Iris pigment epithelial cell (primary cell): Measurements from ENCODE around the gene CCDC188.

Source experiments
- DNase-seq: peaks from one replicate; pipeline ENCODE4 v3.0.0-alpha.2; 2011; ENCODE audit warnings: low read depth

Gene CCDC188

DNA sequence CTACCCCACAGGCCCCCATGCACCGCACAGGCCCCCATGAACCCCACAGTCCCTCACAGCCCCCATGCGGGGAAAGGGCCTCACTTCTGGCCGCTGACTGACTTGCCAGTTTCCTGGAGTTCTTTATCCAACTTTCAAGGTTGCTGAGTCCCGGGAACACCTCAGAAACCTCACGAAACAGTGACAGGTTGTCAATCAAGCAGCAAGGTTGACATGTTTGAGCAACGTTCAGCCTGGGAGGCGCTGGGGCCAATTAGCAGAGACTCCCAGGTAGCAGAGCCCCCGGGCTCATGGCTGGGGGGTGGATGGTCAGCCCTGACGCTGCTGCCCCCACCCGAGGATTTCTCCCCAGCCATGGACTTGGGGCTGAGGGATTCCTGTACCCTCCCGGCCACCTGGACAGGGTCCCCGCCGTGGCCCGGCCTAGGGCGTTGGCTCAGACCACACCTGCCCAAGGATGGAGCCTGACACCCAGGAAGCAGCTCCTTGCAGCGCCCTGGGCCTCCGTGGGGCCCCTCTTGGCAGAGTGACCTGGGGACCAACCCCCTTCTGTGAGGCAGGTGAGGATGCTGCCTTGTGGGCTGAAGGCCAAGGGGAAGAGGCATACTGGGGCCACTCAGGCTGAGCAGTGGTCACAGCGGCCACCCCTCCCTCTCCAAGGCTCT, 33.8 kb upstream of the CCDC188 start:
- no peak for DNase-seq

DNA sequence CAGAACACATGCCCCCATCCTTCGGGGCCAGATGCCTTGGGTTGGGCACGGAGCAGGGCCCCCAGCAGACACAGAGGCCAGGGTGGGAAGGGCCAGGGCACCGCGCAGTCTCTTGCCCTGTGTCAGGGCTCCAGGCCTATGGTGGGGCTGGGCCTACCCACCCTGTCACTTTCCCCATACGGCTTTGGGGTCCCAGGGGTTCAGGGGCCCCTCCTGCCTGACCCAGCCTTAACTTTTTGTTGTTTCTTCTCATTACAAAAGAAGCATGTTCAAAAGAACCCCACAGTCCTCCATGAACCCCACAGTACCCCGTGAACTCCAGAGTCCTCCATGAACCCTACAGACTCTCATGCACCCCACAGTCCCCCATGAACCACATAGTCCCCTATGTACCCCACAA, 33.0 kb upstream of the CCDC188 start:
- no peak for DNase-seq

- no peak for DNase-seq
These were observed 32.2 kb upstream of the CCDC188 start for GRCh38 chr22:20183101-20183500.

- DNase-seq = no peak
These were observed 31.5 kb upstream of the CCDC188 start for GRCh38 chr22:20182365-20182764.

- DNase-seq = no peak
These were observed 31.0 kb upstream of the CCDC188 start for GRCh38 chr22:20181884-20182236.

DNA sequence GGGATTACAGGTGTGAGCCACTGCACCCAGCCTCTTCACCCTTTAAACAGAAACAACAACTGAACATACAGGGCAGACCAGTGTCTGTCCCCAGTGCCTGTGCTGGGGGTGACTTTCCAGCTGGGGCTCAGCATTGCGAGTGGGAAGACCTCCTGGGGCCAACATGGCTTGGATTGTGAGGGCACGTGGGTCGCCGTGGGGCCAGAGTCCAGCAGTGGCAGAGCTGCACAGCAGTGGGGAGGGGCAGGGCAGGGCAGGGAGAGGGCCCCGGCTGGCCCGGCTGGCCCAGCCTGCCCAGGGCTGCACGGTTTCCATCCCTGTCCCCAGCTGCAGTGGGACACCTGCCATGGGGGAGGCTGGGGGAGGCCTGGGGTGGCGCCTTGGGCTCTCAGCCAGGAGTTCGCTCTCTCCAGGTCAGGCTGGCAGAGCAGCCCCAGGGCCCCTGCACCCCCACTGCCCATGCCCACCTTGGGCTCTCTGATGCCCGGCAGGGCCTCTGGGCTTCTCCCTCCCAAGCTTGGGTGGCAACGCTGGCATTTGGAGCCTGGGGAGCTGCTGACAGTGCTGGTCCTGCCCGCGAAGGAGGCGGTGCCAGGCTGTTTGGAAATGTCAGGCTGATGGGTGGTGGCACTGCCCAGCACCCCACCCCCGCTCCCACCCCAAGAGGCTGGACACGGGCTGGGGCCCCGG, 30.5 kb upstream of the CCDC188 start:
- no peak for DNase-seq

DNA sequence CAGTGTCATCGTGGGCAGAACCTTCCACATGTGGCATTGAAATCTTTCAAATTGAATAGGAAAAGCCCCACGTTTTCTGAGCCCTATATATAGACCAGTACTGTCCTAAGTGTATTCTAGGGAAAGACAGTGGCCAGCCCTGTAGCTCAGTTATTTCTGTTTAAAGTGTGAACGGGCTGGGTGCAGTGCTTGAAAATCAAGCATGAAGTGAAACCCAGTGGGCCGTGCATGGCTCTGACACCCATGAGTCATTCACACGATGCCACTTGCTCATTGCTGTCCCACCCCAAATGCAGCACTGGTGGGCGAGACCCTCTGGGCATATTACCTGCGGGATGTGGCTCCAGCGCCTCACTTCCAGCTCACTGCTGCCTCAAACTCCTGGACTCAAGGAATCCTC, 29.8 kb upstream of the CCDC188 start:
- no peak for DNase-seq

- no peak for DNase-seq
These were observed 29.4 kb upstream of the CCDC188 start for GRCh38 chr22:20180245-20180630.

- DNase-seq = no peak
These were observed 28.8 kb upstream of the CCDC188 start for GRCh38 chr22:20179455-20180244.

DNA sequence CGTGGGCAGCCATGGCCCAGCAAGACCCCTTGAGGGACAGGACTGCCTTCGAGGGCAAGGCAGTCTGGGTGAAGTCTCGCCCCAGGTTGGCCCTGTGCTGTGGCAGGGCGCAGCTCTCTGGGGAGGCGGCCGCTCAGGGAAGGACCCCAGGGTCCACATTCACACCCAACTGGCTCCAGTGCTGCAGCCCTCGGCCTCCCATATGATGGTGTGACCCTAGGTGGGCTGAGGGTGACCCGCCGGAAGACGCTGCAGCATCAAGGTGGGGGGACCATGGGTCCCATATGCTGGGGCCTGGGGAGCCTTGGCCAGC, 28.0 kb upstream of the CCDC188 start:
- no peak for DNase-seq

DNA sequence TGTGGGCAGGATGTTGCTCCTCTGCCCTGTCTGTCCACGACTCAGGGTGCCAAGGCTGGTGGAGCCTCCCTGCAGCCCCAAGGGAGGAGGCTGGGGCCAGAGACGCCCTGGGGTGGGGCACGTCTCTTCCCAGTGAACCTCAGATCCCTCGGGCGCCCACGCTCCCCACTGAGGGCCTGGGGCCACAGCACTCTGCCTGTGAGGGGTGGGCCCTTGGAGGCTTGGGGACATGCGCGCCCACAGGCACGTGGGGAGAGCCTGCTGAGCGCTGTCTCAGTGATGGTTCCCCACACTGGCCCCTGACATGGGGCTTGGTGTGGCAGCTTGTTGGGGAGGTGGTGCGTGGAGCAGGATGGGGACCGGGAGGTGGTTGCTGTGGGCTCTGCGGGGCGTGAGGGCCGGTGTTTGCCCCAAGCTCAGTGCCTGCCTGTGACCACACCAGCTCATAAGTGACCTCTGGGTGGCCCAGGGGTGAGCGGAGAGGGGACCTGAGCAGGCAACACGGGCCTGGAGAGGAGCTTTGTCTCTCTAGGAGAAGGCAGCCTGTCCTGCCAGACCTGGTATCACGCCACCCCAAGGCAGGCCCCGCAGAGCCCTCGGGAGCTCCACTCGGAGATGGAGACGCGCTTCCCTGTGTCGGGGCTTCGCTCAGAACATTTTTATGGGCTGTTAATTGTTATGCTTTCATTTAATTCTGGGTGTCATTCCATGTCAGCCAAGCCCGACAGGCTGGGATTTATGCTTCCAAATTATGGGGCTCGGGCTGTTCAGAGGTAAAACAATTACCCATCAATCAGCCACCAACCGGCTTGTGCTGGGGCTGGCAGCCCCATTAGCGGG, 27.4 kb upstream of the CCDC188 start:
- DNase-seq = no peak

DNA sequence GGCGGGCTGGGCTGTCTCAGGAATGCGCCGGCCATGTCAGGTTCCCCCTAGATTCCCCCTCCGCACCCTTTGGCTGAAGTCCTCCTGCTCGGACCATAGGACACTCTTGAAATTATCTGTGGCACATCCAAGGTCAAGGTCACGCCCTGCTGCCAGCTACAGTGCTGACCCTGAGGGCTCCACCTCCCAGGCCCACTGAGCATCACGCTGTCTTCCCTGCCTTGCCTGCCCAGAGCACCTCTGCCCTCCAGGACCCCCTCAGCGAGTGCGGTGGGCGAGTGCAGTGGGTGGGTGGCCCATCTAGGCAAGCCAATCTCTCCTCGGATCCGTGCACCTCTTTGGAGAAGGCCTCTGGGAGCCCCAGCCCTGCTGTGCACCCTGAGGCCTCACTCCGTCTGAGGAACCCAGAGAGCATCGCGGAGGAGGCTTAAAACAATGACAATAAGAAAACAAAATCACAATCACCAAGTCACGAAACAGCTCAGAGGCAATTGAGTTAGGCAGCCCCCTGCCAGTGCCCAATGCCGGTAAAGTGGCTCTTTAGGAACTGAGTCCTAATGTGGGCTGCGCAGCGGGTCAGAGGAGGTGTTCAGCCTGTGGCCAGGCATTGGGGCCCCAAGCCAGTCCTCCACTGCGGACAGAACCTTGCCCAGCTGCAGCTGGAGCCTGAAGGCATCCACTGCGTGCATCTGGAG, 26.5 kb upstream of the CCDC188 start:
- DNase-seq = no peak

- DNase-seq = no peak
These were observed 25.7 kb upstream of the CCDC188 start for GRCh38 chr22:20176421-20177085.

DNA sequence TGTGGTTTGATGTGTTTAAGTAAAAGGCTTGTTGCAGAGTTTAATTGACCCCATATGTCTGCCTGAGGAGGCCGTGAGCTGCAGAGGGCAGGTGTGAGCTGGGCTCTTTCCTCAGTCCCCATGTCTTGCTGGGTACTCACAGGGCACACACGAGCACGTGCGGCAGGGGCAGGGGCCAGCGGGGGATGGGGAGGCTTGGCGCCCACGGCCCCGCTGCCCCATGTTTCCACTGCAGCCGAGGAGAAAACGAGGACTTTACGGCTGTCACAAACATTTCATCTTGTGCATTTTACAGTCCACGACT, 24.7 kb upstream of the CCDC188 start:
- DNase-seq = no peak

DNA sequence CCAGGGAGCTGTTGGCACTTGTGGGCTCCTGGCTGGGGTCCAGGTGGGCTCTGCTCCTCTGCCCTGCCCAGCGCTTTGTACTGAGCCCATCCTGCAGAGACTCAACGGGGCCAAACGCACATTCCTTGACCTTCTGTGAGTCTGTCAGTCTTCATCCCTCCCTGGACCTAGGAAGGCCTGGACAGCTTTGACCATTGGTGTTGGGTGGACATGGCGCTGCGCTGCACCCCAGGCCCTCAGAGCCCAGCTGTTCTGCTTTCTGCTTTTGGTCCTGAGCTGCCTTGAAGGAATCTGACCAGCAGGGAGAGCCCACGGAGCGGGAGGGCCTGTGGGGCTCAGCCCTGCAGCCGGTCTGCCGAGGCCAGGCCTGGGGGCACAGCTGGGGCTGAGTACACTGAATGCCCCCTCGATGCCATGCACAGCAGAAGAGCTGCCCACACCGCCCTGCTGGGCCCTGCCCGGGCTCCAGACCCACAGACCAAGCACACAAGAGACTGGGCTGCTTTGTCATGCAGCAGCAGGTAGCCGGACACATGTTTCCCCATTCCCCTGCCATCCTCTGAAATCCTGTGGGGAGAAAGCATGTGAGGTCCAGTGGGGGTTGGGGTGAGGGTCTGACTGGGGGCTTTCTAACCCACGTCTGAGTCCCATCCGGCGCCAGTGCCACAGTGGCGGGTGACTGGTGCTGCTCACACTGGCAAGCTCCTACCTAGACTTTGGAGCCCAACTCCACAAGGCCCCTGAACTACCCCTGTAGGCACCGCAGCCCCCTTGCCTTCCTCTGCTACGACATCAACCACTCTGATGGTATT, 24.1 kb upstream of the CCDC188 start:
- peak; percentile 23 for DNase-seq

DNA sequence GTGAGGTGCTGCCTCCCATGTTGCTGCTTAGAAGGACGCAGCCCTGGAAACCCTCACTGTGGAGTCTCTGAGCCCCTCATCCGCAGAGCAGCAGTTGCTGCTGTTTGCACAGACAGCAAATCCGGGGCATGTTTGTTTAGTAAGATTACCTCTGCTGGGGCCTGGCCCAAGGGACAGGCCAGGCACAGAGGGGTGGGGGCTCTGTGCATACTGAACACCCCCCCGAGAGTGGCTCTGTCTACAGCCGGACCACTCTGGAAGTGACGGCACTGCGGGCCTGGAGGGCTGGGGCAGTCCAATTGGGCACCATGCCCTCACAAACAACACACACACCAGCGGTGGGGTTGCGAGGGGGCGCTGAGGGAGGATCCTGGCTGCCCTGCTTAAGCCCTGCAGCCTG, 22.9 kb upstream of the CCDC188 start:
- DNase-seq = no peak

DNA sequence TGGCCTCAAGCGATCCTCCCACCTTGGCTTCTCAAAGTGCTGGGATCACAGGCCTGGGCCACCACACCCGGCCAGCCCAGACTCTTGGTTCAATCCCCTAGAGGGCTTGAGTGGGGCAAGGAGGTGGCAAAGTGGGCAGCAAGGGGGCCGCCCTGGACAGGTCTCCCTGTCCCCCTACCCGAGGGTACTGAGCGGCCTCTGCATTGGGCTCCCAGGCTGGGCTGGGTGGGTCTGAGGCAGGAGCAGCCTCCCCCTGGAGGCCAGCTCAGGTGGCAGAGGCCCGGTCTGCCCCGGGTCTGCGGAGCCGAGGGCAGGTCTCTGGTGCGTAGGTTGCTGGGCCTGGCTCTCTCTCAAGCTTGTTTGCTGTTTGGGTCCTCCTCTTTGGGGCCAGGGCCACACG, 22.4 kb upstream of the CCDC188 start:
- no peak for DNase-seq

GRCh38 chr22:20172141-20172613, 21.3 kb upstream of the CCDC188 start:
- no peak for DNase-seq

- no peak for DNase-seq
These were observed 20.7 kb upstream of the CCDC188 start for GRCh38 chr22:20171288-20172140.

DNA sequence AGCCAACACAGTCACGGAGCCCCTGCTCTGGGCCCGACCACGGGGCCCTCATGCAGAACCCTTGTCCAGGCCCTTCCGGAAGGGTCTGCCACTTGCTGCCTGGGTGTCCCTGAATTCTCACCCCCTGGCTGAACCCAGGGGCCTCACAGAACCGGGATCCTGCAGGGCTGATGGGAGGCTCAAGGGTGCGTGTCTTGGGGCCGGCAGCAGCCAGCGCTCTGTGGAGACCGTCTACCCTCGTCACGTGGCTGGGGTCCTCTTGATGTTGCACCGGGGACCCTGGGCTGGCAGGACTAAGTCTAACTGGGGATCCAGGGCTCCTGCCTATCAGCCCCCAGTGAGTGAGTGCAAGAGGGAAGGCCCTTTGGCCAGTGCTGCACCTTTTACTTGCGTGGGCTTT, 19.3 kb upstream of the CCDC188 start:
- no peak for DNase-seq
